Caco-2 (cell line): ENCODE data around the gene LPAR2. TPM values are rescaled to one million over a fixed set of nuclear protein-coding genes. Genes with fewer than 3 reads are reported as not detected.

Experiments
- BruUV-seq: library from RNA; stranded (reverse); fragments of 400-500 nt; replicated peaks from 2 replicates; lab custom pipeline; 2021; lab: Mats Ljungman, UMichigan
- CTCF ChIA-PET: fragments of 300-600 bp; sonication (Branson Sonifier 250); formaldehyde crosslinking; loops from one replicate; lab custom pipeline; 2022; ENCODE audit warnings: antibody characterized with exemption; lab: Charles Lee
- POLR2A ChIA-PET: fragments of 300-600 bp; sonication (Branson Sonifier 250); formaldehyde crosslinking; loops from one replicate; lab custom pipeline; 2022; ENCODE audit warnings: antibody characterized with exemption; lab: Charles Lee
- DNase-seq, 2 experiments: peaks; one replicate each; pipeline versions ENCODE4 v3.0.0 to v3.0.0-alpha.2; 2020 to 2022
- H3K27me3 ChIP-seq: replicated peaks from 2 replicates; pipeline ENCODE4 v1.6.0; 2011; ENCODE audit warnings: low read length; ENCODE audit not compliant: control insufficient read depth, insufficient read depth
- H3K36me3 ChIP-seq: 2 replicates; pipeline ENCODE4 v1.5.1; 2011; ENCODE audit warnings: low read length; ENCODE audit not compliant: control insufficient read depth, insufficient read depth
- H3K4me1 ChIP-seq: fragments of 250-450 bp; sonication (Bioruptor Pico); 2 replicates; pipeline ENCODE4 v1.5.1; 2020; ENCODE audit warnings: mild to moderate bottlenecking
- H3K4me3 ChIP-seq: 2 replicates; pipeline ENCODE4 v1.5.1; 2011; ENCODE audit warnings: low read depth, mild to moderate bottlenecking, control low read depth, low read length
- H3K9me3 ChIP-seq: fragments of 250-450 bp; sonication (Bioruptor Pico); 2 replicates; pipeline ENCODE4 v1.5.1; 2020; ENCODE audit warnings: mild to moderate bottlenecking, moderate library complexity
- H3K27ac Mint-ChIP-seq: one replicate; pipeline ENCODE4 v1.8.0; 2022; ENCODE audit warnings: mixed read lengths; ENCODE audit not compliant: unreplicated experiment
- H3K27me3 Mint-ChIP-seq: one replicate; pipeline ENCODE4 v1.8.0; 2022; ENCODE audit warnings: mixed read lengths; ENCODE audit not compliant: insufficient read depth, unreplicated experiment
- H3K36me3 Mint-ChIP-seq: one replicate; pipeline ENCODE4 v1.8.0; 2022; ENCODE audit warnings: mild to moderate bottlenecking, mixed read lengths; ENCODE audit not compliant: insufficient read depth, unreplicated experiment
- H3K4me1 Mint-ChIP-seq: one replicate; pipeline ENCODE4 v1.8.0; 2022; ENCODE audit warnings: low read depth, mixed read lengths; ENCODE audit not compliant: unreplicated experiment
- H3K4me3 Mint-ChIP-seq: one replicate; pipeline ENCODE4 v1.8.0; 2022; ENCODE audit warnings: mild to moderate bottlenecking, moderate library complexity, mixed read lengths; ENCODE audit not compliant: unreplicated experiment
- H3K9me3 Mint-ChIP-seq: one replicate; pipeline ENCODE4 v1.8.0; 2022; ENCODE audit warnings: mixed read lengths; ENCODE audit not compliant: unreplicated experiment
- intact Hi-C: fragments of 100-400 bp; cut with micrococcal nuclease; formaldehyde crosslinking; loops from one replicate; pipeline ENCODE4 v1.10.0; 2022; ENCODE audit not compliant: unreplicated experiment
- total RNA-seq: library from RNA; stranded (reverse); gene quantifications from 2 replicates; pipeline ENCODE4 v1.2.3, GENCODE V29; 2022
- TF ChIP-seq, protein P1 (sequence below), 2 experiments: fragments of 200-600 bp in 1 of 2; IDR thresholded peaks; 1 replicate in 1 of 2; 2 replicates in 1 of 2; pipeline versions ENCODE4 v1.5.1 to v1.8.0; 2011 to 2022; ENCODE audit warnings: antibody characterized with exemption in 1 of 2, control low read depth in 1 of 2, inconsistent platforms in 1 of 2, low read depth in 1 of 2, low read length in 1 of 2, mild to moderate bottlenecking in 1 of 2, moderate library complexity in 1 of 2; ENCODE audit not compliant: insufficient read depth in 1 of 2, severe bottlenecking in 1 of 2, unreplicated experiment in 1 of 2

The LPAR2 gene
- total RNA-seq, 1 experiment from 2014 or later: 29.3 TPM

- no peak for DNase-seq
- H3K9me3 Mint-ChIP-seq: no peaks in the 10 kb centered on the region
- H3K27me3 Mint-ChIP-seq: no peaks in the 10 kb centered on the region
- ChIA-PET CTCF (no interaction called here), POLR2A (no interaction called here)
- intact Hi-C loops: no loop called here
- H3K36me3 Mint-ChIP-seq: peaks cover 41% of the 10 kb centered on the region
- H3K27ac Mint-ChIP-seq: no peak overlapping the region
- H3K4me3 Mint-ChIP-seq: no peak overlapping the region
- Histone ChIP-seq H3K27me3 (no peaks in the 10 kb centered on the region), H3K4me3 (no peak overlapping the region), H3K36me3 (no peaks in the 10 kb centered on the region; the same call in 1 of the 2 replicates), H3K9me3 (no peaks in the 10 kb centered on the region), H3K4me1 (0 out of 2 replicates have a peak, but pooled peaks cover 3% of the 10 kb centered on the region)
- BruUV-seq: no TSS peak
- H3K4me1 Mint-ChIP-seq: peaks cover 7% of the 10 kb centered on the region
- TF ChIP-seq, protein P1, sequence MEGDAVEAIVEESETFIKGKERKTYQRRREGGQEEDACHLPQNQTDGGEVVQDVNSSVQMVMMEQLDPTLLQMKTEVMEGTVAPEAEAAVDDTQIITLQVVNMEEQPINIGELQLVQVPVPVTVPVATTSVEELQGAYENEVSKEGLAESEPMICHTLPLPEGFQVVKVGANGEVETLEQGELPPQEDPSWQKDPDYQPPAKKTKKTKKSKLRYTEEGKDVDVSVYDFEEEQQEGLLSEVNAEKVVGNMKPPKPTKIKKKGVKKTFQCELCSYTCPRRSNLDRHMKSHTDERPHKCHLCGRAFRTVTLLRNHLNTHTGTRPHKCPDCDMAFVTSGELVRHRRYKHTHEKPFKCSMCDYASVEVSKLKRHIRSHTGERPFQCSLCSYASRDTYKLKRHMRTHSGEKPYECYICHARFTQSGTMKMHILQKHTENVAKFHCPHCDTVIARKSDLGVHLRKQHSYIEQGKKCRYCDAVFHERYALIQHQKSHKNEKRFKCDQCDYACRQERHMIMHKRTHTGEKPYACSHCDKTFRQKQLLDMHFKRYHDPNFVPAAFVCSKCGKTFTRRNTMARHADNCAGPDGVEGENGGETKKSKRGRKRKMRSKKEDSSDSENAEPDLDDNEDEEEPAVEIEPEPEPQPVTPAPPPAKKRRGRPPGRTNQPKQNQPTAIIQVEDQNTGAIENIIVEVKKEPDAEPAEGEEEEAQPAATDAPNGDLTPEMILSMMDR (IDR thresholded peaks at IDR 0.05; ENCODE audit: insufficient read depth in 1 of 2, low read depth in 1 of 2, low read length in 1 of 2, severe bottlenecking in 1 of 2, unreplicated experiment in 1 of 2): no peak
Measured at GRCh38 chr19:19645233-19645870, 17.3 kb upstream of the LPAR2 start.

- DNase-seq: no peak
- BruUV-seq: no TSS peak
- ChIA-PET CTCF (interaction anchor here (1.0 to 1.5 kb wide), 4 partner anchors 15 to 115 kb away, joined by 3 to 15 read pairs (median 5); partner anchors contain the start of genes LPAR2 and YJEFN3), POLR2A (no interaction called here)
- Mint-ChIP-seq H3K9me3 (no peaks in the 10 kb centered on the region), H3K27me3 (no peaks in the 10 kb centered on the region), H3K4me1 (peaks cover 7% of the 10 kb centered on the region), H3K36me3 (peaks cover 43% of the 10 kb centered on the region), H3K4me3 (peak overlapping the region; percentile 87), H3K27ac (peak overlapping the region; percentile 95)
- H3K4me3 ChIP-seq: peak overlapping the region; percentile 52; the same call in 1 of the 2 replicates
- no peaks in the 10 kb centered on the region for H3K9me3 ChIP-seq
- TF ChIP-seq, protein P1 (IDR thresholded peaks at IDR 0.05; ENCODE audit: insufficient read depth in 1 of 2, low read depth in 1 of 2, low read length in 1 of 2, severe bottlenecking in 1 of 2, unreplicated experiment in 1 of 2): peak in 1 of 2 experiments; percentile 3
- H3K4me1 ChIP-seq: 0 out of 2 replicates have a peak, but pooled peaks cover 3% of the 10 kb centered on the region
- no peaks in the 10 kb centered on the region for H3K27me3 ChIP-seq
- intact Hi-C loops: no loop called here
- H3K36me3 ChIP-seq: no peaks in the 10 kb centered on the region; the same call in 1 of the 2 replicates
Measured at GRCh38 chr19:19644054-19644388, 16.0 kb upstream of the LPAR2 start.

- Mint-ChIP-seq H3K4me1 (peaks cover 7% of the 10 kb centered on the region), H3K36me3 (peaks cover 43% of the 10 kb centered on the region), H3K4me3 (peak within 1 kb of the TSS; percentile 87), H3K27me3 (no peaks in the 10 kb centered on the region), H3K9me3 (no peaks in the 10 kb centered on the region), H3K27ac (peak within 1 kb of the TSS; percentile 95)
- Histone ChIP-seq H3K27me3 (no peaks in the 10 kb centered on the region), H3K36me3 (no peaks in the 10 kb centered on the region; the same call in 1 of the 2 replicates), H3K4me1 (0 out of 2 replicates have a peak, but pooled peaks cover 3% of the 10 kb centered on the region), H3K4me3 (peak within 1 kb of the TSS; percentile 52), H3K9me3 (no peaks in the 10 kb centered on the region)
- POLR2A ChIA-PET: no interaction called here
- peak; percentile 82 to 87 for DNase-seq
- TF ChIP-seq, protein P1 (IDR thresholded peaks at IDR 0.05; ENCODE audit: insufficient read depth in 1 of 2, low read depth in 1 of 2, low read length in 1 of 2, severe bottlenecking in 1 of 2, unreplicated experiment in 1 of 2): peak; percentile 76 to 83
- BruUV-seq: no TSS peak
- intact Hi-C loops: loop anchor here (1.0 kb wide), 2 partner anchors 15 to 111 kb away; partner anchors contain the start of gene LPAR2
- CTCF ChIA-PET: interaction anchor here (1.0 to 1.5 kb wide), 4 partner anchors 15 to 114 kb away, joined by 3 to 15 read pairs (median 5); partner anchors contain the start of genes LPAR2 and YJEFN3
Measured at GRCh38 chr19:19643158-19644053, 15.4 kb upstream of the LPAR2 start, which contains the start of gene GMIP. GMIP (minus strand) TSS chr19:19643657; CDS start chr19:19643529, 128 bp downstream.
